DOHH2 (cell line): ENCODE measurements around the gene KCND1.

Experiments used
- H3F3A ChIP-seq: fragments of 200-600 bp; sonication (generic), shearing (Covaris generic); 2 replicates; pipeline ENCODE4 v1.6.0; 2016; ENCODE audit warnings: antibody characterized with exemption, mild to moderate bottlenecking; ENCODE audit not compliant: control insufficient read depth, insufficient read depth
- H3K27ac ChIP-seq: fragments of 200-600 bp; sonication (generic); 2 replicates; pipeline ENCODE4 v1.5.1; 2014; ENCODE audit warnings: low read depth, mild to moderate bottlenecking, low read length, moderate library complexity
- H3K27me3 ChIP-seq: fragments of 200-600 bp; sonication (generic); 2 replicates; pipeline ENCODE4 v1.6.1; 2014; ENCODE audit warnings: mild to moderate bottlenecking, low read length, mixed read lengths; ENCODE audit not compliant: control insufficient read depth
- H3K36me3 ChIP-seq: fragments of 200-600 bp; sonication (generic); 2 replicates; pipeline ENCODE4 v1.6.1; 2014; ENCODE audit warnings: mild to moderate bottlenecking, low read length, moderate library complexity, mixed read lengths; ENCODE audit not compliant: control insufficient read depth
- H3K4me1 ChIP-seq: fragments of 200-600 bp; sonication (generic); 2 replicates; pipeline ENCODE4 v1.6.1; 2014; ENCODE audit warnings: mild to moderate bottlenecking, low read length, mixed read lengths; ENCODE audit not compliant: control insufficient read depth
- H3K4me2 ChIP-seq: fragments of 200-600 bp; sonication (generic); 2 replicates; pipeline ENCODE4 v1.6.0; 2014; ENCODE audit warnings: mild to moderate bottlenecking, low read length, moderate library complexity
- H3K4me3 ChIP-seq: fragments of 200-600 bp; sonication (generic); 2 replicates; pipeline ENCODE4 v1.5.1; 2014; ENCODE audit warnings: mild to moderate bottlenecking, low read length, mixed read lengths
- H3K79me2 ChIP-seq: fragments of 200-600 bp; sonication (generic); 2 replicates; pipeline ENCODE4 v1.6.1; 2014; ENCODE audit warnings: mild to moderate bottlenecking, low read length, mixed read lengths; ENCODE audit not compliant: control insufficient read depth
- H3K9me2 ChIP-seq: fragments of 200-600 bp; sonication (generic); replicated peaks from 2 replicates; pipeline ENCODE4 v1.6.1; 2014; ENCODE audit warnings: mild to moderate bottlenecking, low read length, mixed read lengths; ENCODE audit not compliant: control insufficient read depth
- H3K9me3 ChIP-seq: fragments of 200-600 bp; sonication (generic); 2 replicates; pipeline ENCODE4 v1.6.1; 2014; ENCODE audit warnings: antibody characterized with exemption, low read length, mixed read lengths; ENCODE audit not compliant: control insufficient read depth, insufficient read depth
- H4K20me1 ChIP-seq: fragments of 200-600 bp; sonication (generic); 2 replicates; pipeline ENCODE4 v1.6.0; 2014; ENCODE audit warnings: low read depth, mild to moderate bottlenecking, antibody characterized with exemption, low read length, moderate library complexity; ENCODE audit not compliant: control insufficient read depth, insufficient read depth
- CTCF ChIP-seq: fragments of 200-600 bp; sonication (generic); IDR thresholded peaks from one replicate; pipeline ENCODE4 v1.5.1; 2014; ENCODE audit warnings: antibody characterized with exemption, mild to moderate bottlenecking, low read depth, low read length; ENCODE audit not compliant: poor library complexity, severe bottlenecking
- EZH2phosphoT487 ChIP-seq: fragments of 200-600 bp; sonication (generic); IDR thresholded peaks from 2 replicates; pipeline ENCODE4 v1.6.1; 2017; ENCODE audit warnings: borderline replicate concordance, mild to moderate bottlenecking, antibody characterized with exemption, low read length, moderate library complexity, mixed read lengths

The KCND1 gene

GRCh38 chrX:48923771-48924170 is 47.9 kb downstream of the KCND1 start:
- H3K4me2 ChIP-seq = no peak overlapping the region
- no peaks in the 10 kb centered on the region for H4K20me1 ChIP-seq
- H3K4me1 ChIP-seq = peaks cover 33% of the 10 kb centered on the region
- H3K27ac ChIP-seq = no peak overlapping the region
- no peaks in the 10 kb centered on the region for H3K27me3 ChIP-seq
- H3K4me3 ChIP-seq = no peak overlapping the region
- H3K9me3 ChIP-seq = no peaks in the 10 kb centered on the region
- peaks cover 28% of the 10 kb centered on the region for H3K36me3 ChIP-seq
- H3K79me2 ChIP-seq = peaks cover 9% of the 10 kb centered on the region
- no peak for TF ChIP-seq CTCF
- TF ChIP-seq EZH2phosphoT487 = no peak
- peaks cover 10% of the 10 kb centered on the region for H3F3A ChIP-seq
- no peaks in the 10 kb centered on the region for H3K9me2 ChIP-seq

GRCh38 chrX:48920718-48921104 is 50.9 kb downstream of the KCND1 start:
- peak overlapping the region; percentile 64 for H3K27ac ChIP-seq
- H3K4me3 ChIP-seq = no peak overlapping the region
- no peaks in the 10 kb centered on the region for H3K9me3 ChIP-seq
- TF ChIP-seq CTCF (no peak), EZH2phosphoT487 (no peak)
- H3K79me2 ChIP-seq = peaks cover 30% of the 10 kb centered on the region
- no peaks in the 10 kb centered on the region for H3K9me2 ChIP-seq
- peaks cover 10% of the 10 kb centered on the region for H3F3A ChIP-seq
- 0 out of 2 replicates have a peak, but pooled peaks cover 7% of the 10 kb centered on the region for H4K20me1 ChIP-seq
- peaks cover 28% of the 10 kb centered on the region for H3K4me1 ChIP-seq
- H3K4me2 ChIP-seq = peak overlapping the region; percentile 61
- H3K27me3 ChIP-seq = no peaks in the 10 kb centered on the region
- H3K36me3 ChIP-seq = peaks cover 34% of the 10 kb centered on the region

- peaks cover 36% of the 10 kb centered on the region for H3K36me3 ChIP-seq
- peak overlapping the region; percentile 61 for H3K4me2 ChIP-seq
- no peaks in the 10 kb centered on the region for H3K9me3 ChIP-seq
- H3K27ac ChIP-seq = peak overlapping the region; percentile 64
- TF ChIP-seq CTCF (no peak), EZH2phosphoT487 (no peak)
- H3K4me3 ChIP-seq = peak overlapping the region; percentile 75
- no peaks in the 10 kb centered on the region for H3K27me3 ChIP-seq
- peaks cover 10% of the 10 kb centered on the region for H3F3A ChIP-seq
- no peaks in the 10 kb centered on the region for H3K9me2 ChIP-seq
- H3K79me2 ChIP-seq = peaks cover 36% of the 10 kb centered on the region
- peaks cover 11% of the 10 kb centered on the region; the same call in 1 of the 2 replicates for H4K20me1 ChIP-seq
- peaks cover 30% of the 10 kb centered on the region for H3K4me1 ChIP-seq
Observed at GRCh38 chrX:48919947-48920717, 51.5 kb downstream of the KCND1 start.
